ENCODE measurements around the gene IL22RA2. TPM values are rescaled to one million over a fixed set of nuclear protein-coding genes. Genes with fewer than 3 reads are reported as not detected.

IL22RA2 gene
- total RNA-seq, 1 experiment from 2014 or later: not detected

DNA sequence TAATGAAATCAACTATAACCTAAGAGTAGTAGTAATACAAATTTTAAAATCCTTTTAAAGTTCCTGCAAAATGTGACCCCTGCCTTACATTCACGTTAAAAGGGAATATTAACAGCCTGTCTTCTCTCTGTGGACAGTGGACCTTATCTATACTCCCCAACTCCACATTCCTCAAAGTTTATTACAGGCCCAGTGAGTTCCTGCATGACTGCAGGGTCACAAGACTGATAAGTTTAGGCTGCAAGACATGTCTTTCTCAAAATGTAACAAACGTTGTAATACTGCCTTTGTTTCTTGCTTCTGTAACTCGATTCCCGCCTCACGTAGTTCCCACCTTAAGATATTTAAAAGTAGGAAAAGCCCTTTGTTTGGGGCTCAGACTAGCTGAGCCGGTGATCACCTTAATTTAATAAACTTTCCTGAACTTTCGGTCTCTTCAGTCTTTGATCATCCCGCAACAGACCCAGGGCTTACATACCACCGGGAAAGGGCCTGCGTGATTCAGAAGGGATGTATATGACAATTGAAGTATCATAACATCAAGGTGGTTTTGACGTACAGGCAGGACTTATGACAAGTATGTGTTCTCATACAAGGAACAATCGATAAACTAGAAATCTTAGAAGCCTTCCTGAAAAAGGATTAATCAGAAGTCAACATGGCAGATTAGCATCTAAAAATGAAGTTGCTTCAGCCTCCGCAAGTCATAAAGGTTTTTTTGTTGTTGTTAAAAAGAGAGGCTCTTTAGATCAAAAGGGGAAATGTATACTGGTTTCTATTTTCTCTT is 3.0 kb downstream of the IL22RA2 start:
- CTCF ChIA-PET: interaction anchor here (1.2 kb wide), 1 partner anchor 144 kb away, joined by 6 read pairs; no protein-coding TSS in a partner anchor
- Mint-ChIP-seq H3K27ac (no peak overlapping the region), H3K36me3 (peaks cover 48% of the 10 kb centered on the region), H3K9me3 (peaks cover 81% of the 10 kb centered on the region), H3K4me3 (no peak overlapping the region), H3K27me3 (ENCODE audit: low read depth) (peaks cover 14% of the 10 kb centered on the region), H3K4me1 (peaks cover 28% of the 10 kb centered on the region)
- DNase-seq (ENCODE audit: low spot score) (no peak), ATAC-seq (no peak)
- TF ChIP-seq HMGA2 (CRISPR knock-in tag; IDR thresholded peaks at IDR 0.05): no peak
- TF ChIP-seq, protein P1, sequence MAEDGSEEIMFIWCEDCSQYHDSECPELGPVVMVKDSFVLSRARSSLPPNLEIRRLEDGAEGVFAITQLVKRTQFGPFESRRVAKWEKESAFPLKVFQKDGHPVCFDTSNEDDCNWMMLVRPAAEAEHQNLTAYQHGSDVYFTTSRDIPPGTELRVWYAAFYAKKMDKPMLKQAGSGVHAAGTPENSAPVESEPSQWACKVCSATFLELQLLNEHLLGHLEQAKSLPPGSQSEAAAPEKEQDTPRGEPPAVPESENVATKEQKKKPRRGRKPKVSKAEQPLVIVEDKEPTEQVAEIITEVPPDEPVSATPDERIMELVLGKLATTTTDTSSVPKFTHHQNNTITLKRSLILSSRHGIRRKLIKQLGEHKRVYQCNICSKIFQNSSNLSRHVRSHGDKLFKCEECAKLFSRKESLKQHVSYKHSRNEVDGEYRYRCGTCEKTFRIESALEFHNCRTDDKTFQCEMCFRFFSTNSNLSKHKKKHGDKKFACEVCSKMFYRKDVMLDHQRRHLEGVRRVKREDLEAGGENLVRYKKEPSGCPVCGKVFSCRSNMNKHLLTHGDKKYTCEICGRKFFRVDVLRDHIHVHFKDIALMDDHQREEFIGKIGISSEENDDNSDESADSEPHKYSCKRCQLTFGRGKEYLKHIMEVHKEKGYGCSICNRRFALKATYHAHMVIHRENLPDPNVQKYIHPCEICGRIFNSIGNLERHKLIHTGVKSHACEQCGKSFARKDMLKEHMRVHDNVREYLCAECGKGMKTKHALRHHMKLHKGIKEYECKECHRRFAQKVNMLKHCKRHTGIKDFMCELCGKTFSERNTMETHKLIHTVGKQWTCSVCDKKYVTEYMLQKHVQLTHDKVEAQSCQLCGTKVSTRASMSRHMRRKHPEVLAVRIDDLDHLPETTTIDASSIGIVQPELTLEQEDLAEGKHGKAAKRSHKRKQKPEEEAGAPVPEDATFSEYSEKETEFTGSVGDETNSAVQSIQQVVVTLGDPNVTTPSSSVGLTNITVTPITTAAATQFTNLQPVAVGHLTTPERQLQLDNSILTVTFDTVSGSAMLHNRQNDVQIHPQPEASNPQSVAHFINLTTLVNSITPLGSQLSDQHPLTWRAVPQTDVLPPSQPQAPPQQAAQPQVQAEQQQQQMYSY (CRISPR knock-in tag; IDR thresholded peaks at IDR 0.05): no peak
- no peak for TF ChIP-seq MYBL2 (CRISPR knock-in tag; IDR thresholded peaks at IDR 0.05)
- no peak for TF ChIP-seq ATF1 (CRISPR knock-in tag; IDR thresholded peaks at IDR 0.05)
- TF ChIP-seq, protein P2, sequence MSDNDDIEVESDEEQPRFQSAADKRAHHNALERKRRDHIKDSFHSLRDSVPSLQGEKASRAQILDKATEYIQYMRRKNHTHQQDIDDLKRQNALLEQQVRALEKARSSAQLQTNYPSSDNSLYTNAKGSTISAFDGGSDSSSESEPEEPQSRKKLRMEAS (CRISPR knock-in tag; IDR thresholded peaks at IDR 0.05): no peak
- TF ChIP-seq NR3C1 (CRISPR knock-in tag; conservative IDR thresholded peaks at IDR 0.05; ENCODE audit: low read depth): no peak
- POLR2A ChIA-PET: no interaction called here

DNA sequence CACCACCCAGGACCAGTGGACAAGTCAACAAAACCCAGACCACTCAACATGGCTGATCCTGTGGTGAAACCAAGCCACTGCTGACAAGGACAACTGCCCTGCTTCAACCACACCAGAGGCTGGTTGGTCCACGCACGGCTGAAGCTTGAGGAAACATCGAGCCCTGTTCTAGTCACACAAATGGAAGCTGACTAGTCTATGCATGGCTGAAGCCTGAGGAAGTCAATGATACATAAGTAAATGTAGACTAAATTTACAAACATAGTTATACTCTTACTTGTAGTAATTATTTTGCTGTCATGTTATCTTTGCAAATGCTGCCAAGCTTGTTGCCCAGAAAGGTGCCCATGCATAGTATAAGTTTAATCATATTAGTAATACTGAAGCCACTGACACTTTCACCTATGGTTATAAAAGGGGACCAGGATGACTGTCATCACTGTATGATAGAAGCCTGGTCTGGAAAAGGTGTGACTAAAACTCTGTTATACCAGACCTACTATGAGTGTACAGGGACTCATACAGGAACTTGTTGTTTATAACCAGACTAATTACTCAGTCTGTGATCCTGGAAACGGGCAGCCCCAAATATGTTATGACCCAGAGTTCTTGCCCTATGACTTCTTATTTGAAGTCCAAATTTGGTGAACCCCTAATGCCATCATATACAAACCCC is 5.6 kb downstream of the IL22RA2 start:
- Mint-ChIP-seq H3K4me1 (peaks cover 27% of the 10 kb centered on the region), H3K36me3 (peaks cover 66% of the 10 kb centered on the region), H3K27ac (no peak overlapping the region), H3K4me3 (no peak overlapping the region), H3K27me3 (ENCODE audit: low read depth) (peaks cover 23% of the 10 kb centered on the region), H3K9me3 (peaks cover 87% of the 10 kb centered on the region)
- no peak for ATAC-seq
- ChIA-PET CTCF (no interaction called here), POLR2A (no interaction called here)
- DNase-seq (ENCODE audit: low spot score): no peak
- TF ChIP-seq HMGA2 (CRISPR knock-in tag; IDR thresholded peaks at IDR 0.05): no peak
- no peak for TF ChIP-seq TEAD4 (CRISPR knock-in tag; IDR thresholded peaks at IDR 0.05)
- TF ChIP-seq, protein P3, sequence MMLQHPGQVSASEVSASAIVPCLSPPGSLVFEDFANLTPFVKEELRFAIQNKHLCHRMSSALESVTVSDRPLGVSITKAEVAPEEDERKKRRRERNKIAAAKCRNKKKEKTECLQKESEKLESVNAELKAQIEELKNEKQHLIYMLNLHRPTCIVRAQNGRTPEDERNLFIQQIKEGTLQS (CRISPR knock-in tag; conservative IDR thresholded peaks at IDR 0.05): no peak
- no peak for TF ChIP-seq ETV6 (CRISPR knock-in tag; IDR thresholded peaks at IDR 0.05)
- TF ChIP-seq, protein P4, sequence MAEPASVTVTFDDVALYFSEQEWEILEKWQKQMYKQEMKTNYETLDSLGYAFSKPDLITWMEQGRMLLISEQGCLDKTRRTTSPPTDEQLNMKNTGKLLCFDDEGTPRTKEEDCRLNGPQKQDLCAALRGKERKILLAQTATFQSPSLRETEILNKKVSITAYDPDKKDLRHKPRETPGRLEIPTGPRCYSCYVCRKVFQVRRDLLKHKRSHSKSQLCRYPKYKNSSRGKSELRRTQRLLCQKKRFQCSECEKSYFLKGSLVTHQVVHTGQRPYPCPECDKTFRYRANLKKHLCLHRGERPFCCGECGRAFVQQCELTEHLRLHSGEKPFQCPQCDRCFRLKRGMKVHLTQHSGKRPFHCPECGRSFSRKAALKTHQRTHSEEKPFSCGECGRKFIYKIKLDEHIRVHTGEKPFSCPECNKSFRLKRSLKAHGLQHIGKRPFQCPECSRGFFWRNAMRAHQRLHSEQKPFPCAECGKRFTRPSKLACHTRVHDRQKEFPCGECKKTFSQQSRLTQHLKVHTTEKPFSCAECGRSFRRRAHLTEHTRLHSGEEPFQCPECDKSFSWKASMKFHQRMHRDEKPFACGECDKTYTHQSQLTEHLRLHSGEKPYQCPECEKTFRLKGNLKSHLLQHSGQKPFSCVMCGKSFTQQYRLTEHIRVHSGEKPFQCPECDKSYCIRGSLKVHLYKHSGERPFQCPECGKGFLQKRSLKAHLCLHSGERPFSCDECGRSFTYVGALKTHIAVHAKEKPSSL (CRISPR knock-in tag; conservative IDR thresholded peaks at IDR 0.05): no peak
- no peak for TF ChIP-seq NFATC4 (CRISPR knock-in tag; IDR thresholded peaks at IDR 0.05)
- no peak for TF ChIP-seq ESRRA (CRISPR knock-in tag; IDR thresholded peaks at IDR 0.05; ENCODE audit: borderline replicate concordance)
- no peak for TF ChIP-seq GRHL2 (CRISPR knock-in tag; IDR thresholded peaks at IDR 0.05; ENCODE audit: insufficient replicate concordance, severe bottlenecking)
- TF ChIP-seq, protein P5, sequence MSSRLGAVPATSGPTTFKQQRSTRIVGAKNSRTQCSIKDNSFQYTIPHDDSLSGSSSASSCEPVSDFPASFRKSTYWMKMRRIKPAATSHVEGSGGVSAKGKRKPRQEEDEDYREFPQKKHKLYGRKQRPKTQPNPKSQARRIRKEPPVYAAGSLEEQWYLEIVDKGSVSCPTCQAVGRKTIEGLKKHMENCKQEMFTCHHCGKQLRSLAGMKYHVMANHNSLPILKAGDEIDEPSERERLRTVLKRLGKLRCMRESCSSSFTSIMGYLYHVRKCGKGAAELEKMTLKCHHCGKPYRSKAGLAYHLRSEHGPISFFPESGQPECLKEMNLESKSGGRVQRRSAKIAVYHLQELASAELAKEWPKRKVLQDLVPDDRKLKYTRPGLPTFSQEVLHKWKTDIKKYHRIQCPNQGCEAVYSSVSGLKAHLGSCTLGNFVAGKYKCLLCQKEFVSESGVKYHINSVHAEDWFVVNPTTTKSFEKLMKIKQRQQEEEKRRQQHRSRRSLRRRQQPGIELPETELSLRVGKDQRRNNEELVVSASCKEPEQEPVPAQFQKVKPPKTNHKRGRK (CRISPR knock-in tag; IDR thresholded peaks at IDR 0.05; ENCODE audit: borderline replicate concordance): no peak
- no peak for TF ChIP-seq TCF7 (CRISPR knock-in tag; IDR thresholded peaks at IDR 0.05; ENCODE audit: low read depth)
- TF ChIP-seq, protein P6, sequence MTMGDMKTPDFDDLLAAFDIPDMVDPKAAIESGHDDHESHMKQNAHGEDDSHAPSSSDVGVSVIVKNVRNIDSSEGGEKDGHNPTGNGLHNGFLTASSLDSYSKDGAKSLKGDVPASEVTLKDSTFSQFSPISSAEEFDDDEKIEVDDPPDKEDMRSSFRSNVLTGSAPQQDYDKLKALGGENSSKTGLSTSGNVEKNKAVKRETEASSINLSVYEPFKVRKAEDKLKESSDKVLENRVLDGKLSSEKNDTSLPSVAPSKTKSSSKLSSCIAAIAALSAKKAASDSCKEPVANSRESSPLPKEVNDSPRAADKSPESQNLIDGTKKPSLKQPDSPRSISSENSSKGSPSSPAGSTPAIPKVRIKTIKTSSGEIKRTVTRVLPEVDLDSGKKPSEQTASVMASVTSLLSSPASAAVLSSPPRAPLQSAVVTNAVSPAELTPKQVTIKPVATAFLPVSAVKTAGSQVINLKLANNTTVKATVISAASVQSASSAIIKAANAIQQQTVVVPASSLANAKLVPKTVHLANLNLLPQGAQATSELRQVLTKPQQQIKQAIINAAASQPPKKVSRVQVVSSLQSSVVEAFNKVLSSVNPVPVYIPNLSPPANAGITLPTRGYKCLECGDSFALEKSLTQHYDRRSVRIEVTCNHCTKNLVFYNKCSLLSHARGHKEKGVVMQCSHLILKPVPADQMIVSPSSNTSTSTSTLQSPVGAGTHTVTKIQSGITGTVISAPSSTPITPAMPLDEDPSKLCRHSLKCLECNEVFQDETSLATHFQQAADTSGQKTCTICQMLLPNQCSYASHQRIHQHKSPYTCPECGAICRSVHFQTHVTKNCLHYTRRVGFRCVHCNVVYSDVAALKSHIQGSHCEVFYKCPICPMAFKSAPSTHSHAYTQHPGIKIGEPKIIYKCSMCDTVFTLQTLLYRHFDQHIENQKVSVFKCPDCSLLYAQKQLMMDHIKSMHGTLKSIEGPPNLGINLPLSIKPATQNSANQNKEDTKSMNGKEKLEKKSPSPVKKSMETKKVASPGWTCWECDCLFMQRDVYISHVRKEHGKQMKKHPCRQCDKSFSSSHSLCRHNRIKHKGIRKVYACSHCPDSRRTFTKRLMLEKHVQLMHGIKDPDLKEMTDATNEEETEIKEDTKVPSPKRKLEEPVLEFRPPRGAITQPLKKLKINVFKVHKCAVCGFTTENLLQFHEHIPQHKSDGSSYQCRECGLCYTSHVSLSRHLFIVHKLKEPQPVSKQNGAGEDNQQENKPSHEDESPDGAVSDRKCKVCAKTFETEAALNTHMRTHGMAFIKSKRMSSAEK (CRISPR knock-in tag; IDR thresholded peaks at IDR 0.05; ENCODE audit: borderline replicate concordance): no peak
- no peak for TF ChIP-seq ELF4 (CRISPR knock-in tag; IDR thresholded peaks at IDR 0.05; ENCODE audit: low read depth)

Data from WTC11 (cell line).